ENCODE results near the gene PCP4L1.
"Not testable (repeated sequence)": the region's sequence is repeated elsewhere in the genome, so short reads cannot be mapped to it uniquely, and the experiment has no call there.

Gene PCP4L1

DNA sequence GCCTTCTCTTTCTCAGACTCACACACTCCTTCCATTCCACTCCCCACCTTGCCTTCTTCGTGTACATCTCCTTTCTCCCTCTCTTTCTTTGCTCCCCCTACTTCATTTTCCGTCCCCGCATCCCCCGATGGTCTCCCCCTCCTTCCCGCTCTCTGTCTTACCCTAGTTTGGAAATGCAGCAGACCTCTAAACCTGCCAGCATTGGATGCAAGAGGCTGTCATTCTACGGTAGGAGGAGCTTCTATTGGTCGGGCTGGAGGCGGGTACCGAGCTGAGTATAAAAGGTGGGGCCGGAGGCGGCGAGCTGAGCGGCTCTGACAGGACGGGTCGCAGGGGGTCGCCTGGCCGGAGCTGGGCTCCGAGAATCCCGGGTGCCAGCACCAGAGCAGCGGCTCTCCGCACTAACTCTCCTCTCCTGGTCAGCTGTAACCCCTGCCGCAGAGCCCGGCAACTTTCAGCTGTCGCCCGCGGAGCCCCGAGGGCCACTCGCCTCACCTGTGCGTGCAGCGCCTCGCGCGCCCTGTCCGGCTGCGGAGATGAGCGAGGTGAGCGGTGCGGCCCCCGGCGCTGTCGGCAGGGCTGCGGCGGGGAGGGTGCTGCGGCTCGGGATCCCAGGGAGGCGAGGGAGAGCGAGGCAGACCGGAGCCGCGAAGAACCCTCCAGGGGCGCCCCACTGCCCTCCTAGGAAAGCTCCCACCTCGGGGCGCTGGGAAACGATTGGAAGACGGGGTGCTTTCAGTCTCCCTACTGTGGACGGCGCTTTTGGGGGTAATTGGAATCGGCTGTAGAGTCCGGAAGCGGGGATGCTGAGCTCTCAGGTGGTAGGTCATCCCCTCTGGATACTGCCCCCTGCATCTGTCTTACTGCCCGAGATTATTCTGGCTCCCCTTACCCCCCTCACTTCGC is at the start of gene PCP4L1:
TSS of gene PCP4L1 (plus strand) at position 307 of the 906 bp plus-strand sequence. CDS start at position 537, 230 bp downstream.
- no peak for DNase-seq

- peak; percentile 44 to 54 for DNase-seq
These were observed 48.6 kb upstream of the PCP4L1 start for GRCh38 chr1:161209790-161210409.

- no peak for DNase-seq
These were observed 44.2 kb upstream of the PCP4L1 start for GRCh38 chr1:161214369-161214768.

DNA sequence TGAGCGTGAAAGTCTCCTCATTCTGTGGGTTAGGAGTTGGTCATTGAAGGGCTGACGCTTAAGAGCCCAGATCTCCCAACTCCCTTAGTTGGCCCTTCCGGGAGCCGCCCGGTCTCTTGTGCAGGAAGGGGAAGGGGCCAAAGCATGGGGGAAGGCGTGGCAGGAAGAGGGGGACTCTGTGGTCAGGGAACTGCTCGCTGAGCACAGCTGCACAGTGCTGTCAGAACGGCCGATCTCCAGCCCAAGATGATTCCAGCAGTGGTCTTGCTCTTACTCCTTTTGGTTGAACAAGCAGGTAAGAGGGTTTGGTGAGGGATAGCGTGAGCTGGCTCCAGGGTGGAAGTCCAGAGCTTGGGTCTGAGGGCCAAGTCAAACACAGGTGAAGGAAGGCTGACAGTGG is 43.5 kb upstream of the PCP4L1 start, which contains the start of gene FCER1G:
TSS of gene FCER1G (plus strand) at position 220 of the 400 bp plus-strand sequence. CDS start at position 247, 27 bp downstream.
- peak in 1 of 2 donors; percentile 42 for DNase-seq

- DNase-seq, result peak in 1 of 2 donors; percentile 41
These were observed 41.4 kb upstream of the PCP4L1 start for GRCh38 chr1:161216945-161217712.

- DNase-seq, result no peak
These were observed 40.7 kb upstream of the PCP4L1 start for GRCh38 chr1:161217831-161218230.

GRCh38 chr1:161218301-161219077 is 40.1 kb upstream of the PCP4L1 start:
- no peak for DNase-seq

- no peak for DNase-seq
These were observed 39.3 kb upstream of the PCP4L1 start for GRCh38 chr1:161219078-161219892.

GRCh38 chr1:161220002-161220401 is 38.5 kb upstream of the PCP4L1 start:
- DNase-seq, result no peak

GRCh38 chr1:161222175-161223019 is 36.1 kb upstream of the PCP4L1 start:
- no peak for DNase-seq

- no peak for DNase-seq
These were observed 34.5 kb upstream of the PCP4L1 start for GRCh38 chr1:161223805-161224694.

GRCh38 chr1:161224695-161225087 is 33.9 kb upstream of the PCP4L1 start:
- not testable (repeated sequence) for DNase-seq

- no peak for DNase-seq
These were observed 33.4 kb upstream of the PCP4L1 start for GRCh38 chr1:161225178-161225533.

DNA sequence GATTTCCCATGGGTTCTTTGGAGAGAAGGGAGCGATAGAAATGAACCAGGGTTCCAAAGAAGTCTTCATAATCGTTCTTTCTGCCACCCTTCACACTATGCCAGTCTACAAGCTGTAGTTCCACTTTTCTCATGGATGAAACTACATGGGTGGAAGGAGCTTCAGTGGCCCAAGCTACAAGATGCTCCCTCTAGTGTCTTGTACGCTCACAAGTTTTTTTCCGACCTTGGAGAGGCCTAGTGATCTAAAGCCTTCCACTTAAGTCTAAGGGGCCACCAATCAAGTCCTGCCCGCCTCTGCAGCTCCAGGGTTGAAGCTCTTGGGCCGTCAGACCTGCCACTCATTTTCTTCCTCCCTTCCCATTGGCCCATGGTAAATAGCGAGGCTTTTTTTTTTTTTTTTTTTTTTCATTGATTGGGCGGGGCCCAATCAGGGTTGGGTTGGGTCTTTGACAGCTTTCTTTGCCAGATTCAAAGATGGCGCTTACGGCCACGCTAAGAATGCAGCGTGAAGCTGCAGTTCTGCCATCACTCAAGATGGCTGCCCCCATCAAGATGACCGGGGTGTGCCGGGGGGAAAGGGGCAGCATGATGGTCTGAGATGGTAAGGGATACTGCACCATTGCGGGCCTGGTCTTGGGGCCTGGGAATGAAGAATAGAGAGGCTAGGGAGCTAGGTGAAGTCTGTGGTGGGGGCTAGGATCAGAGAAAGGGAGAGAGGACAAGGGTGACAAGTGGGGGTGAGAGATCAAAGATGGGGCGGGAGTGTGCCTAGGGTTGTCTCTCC is 32.8 kb upstream of the PCP4L1 start, which contains the start of gene TOMM40L:
TSS of gene TOMM40L (plus strand) at position 527 of the 786 bp plus-strand sequence. CDS start 430 bp downstream, outside the sequence.
- DNase-seq, result peak; percentile 82 to 100

- no peak for DNase-seq
These were observed 32.2 kb upstream of the PCP4L1 start for GRCh38 chr1:161226320-161226711.

- no peak for DNase-seq
These were observed 31.8 kb upstream of the PCP4L1 start for GRCh38 chr1:161226759-161227158.

GRCh38 chr1:161227196-161227871 is 31.2 kb upstream of the PCP4L1 start:
- peak; percentile 62 to 83 for DNase-seq

GRCh38 chr1:161228032-161228431 is 30.5 kb upstream of the PCP4L1 start:
- DNase-seq, result no peak
